Caco-2 (cell line): ENCODE measurements around the gene SRR. TPM values are rescaled to one million over a fixed set of nuclear protein-coding genes. Genes with fewer than 3 reads are reported as not detected.

Experiments used
- BruUV-seq: library from RNA; stranded (reverse); fragments of 400-500 nt; replicated peaks from 2 replicates; lab custom pipeline; 2021; lab: Mats Ljungman, UMichigan
- CTCF ChIA-PET: fragments of 300-600 bp; sonication (Branson Sonifier 250); formaldehyde crosslinking; loops from one replicate; lab custom pipeline; 2022; ENCODE audit warnings: antibody characterized with exemption; lab: Charles Lee
- POLR2A ChIA-PET: fragments of 300-600 bp; sonication (Branson Sonifier 250); formaldehyde crosslinking; loops from one replicate; lab custom pipeline; 2022; ENCODE audit warnings: antibody characterized with exemption; lab: Charles Lee
- DNase-seq, 2 experiments: peaks; one replicate each; pipeline versions ENCODE4 v3.0.0 to v3.0.0-alpha.2; 2020 to 2022
- H3K27me3 ChIP-seq: replicated peaks from 2 replicates; pipeline ENCODE4 v1.6.0; 2011; ENCODE audit warnings: low read length; ENCODE audit not compliant: control insufficient read depth, insufficient read depth
- H3K36me3 ChIP-seq: 2 replicates; pipeline ENCODE4 v1.5.1; 2011; ENCODE audit warnings: low read length; ENCODE audit not compliant: control insufficient read depth, insufficient read depth
- H3K4me1 ChIP-seq: fragments of 250-450 bp; sonication (Bioruptor Pico); 2 replicates; pipeline ENCODE4 v1.5.1; 2020; ENCODE audit warnings: mild to moderate bottlenecking
- H3K4me3 ChIP-seq: 2 replicates; pipeline ENCODE4 v1.5.1; 2011; ENCODE audit warnings: low read depth, mild to moderate bottlenecking, control low read depth, low read length
- H3K9me3 ChIP-seq: fragments of 250-450 bp; sonication (Bioruptor Pico); 2 replicates; pipeline ENCODE4 v1.5.1; 2020; ENCODE audit warnings: mild to moderate bottlenecking, moderate library complexity
- H3K27ac Mint-ChIP-seq: one replicate; pipeline ENCODE4 v1.8.0; 2022; ENCODE audit warnings: mixed read lengths; ENCODE audit not compliant: unreplicated experiment
- H3K27me3 Mint-ChIP-seq: one replicate; pipeline ENCODE4 v1.8.0; 2022; ENCODE audit warnings: mixed read lengths; ENCODE audit not compliant: insufficient read depth, unreplicated experiment
- H3K36me3 Mint-ChIP-seq: one replicate; pipeline ENCODE4 v1.8.0; 2022; ENCODE audit warnings: mild to moderate bottlenecking, mixed read lengths; ENCODE audit not compliant: insufficient read depth, unreplicated experiment
- H3K4me1 Mint-ChIP-seq: one replicate; pipeline ENCODE4 v1.8.0; 2022; ENCODE audit warnings: low read depth, mixed read lengths; ENCODE audit not compliant: unreplicated experiment
- H3K4me3 Mint-ChIP-seq: one replicate; pipeline ENCODE4 v1.8.0; 2022; ENCODE audit warnings: mild to moderate bottlenecking, moderate library complexity, mixed read lengths; ENCODE audit not compliant: unreplicated experiment
- H3K9me3 Mint-ChIP-seq: one replicate; pipeline ENCODE4 v1.8.0; 2022; ENCODE audit warnings: mixed read lengths; ENCODE audit not compliant: unreplicated experiment
- intact Hi-C: fragments of 100-400 bp; cut with micrococcal nuclease; formaldehyde crosslinking; loops from one replicate; pipeline ENCODE4 v1.10.0; 2022; ENCODE audit not compliant: unreplicated experiment
- total RNA-seq: library from RNA; stranded (reverse); gene quantifications from 2 replicates; pipeline ENCODE4 v1.2.3, GENCODE V29; 2022
- TF ChIP-seq, protein P1 (sequence below), 2 experiments: fragments of 200-600 bp in 1 of 2; IDR thresholded peaks; 1 replicate in 1 of 2; 2 replicates in 1 of 2; pipeline versions ENCODE4 v1.5.1 to v1.8.0; 2011 to 2022; ENCODE audit warnings: antibody characterized with exemption in 1 of 2, control low read depth in 1 of 2, inconsistent platforms in 1 of 2, low read depth in 1 of 2, low read length in 1 of 2, mild to moderate bottlenecking in 1 of 2, moderate library complexity in 1 of 2; ENCODE audit not compliant: insufficient read depth in 1 of 2, severe bottlenecking in 1 of 2, unreplicated experiment in 1 of 2

The SRR gene
- total RNA-seq, 1 experiment from 2014 or later: 18.2 TPM

DNA sequence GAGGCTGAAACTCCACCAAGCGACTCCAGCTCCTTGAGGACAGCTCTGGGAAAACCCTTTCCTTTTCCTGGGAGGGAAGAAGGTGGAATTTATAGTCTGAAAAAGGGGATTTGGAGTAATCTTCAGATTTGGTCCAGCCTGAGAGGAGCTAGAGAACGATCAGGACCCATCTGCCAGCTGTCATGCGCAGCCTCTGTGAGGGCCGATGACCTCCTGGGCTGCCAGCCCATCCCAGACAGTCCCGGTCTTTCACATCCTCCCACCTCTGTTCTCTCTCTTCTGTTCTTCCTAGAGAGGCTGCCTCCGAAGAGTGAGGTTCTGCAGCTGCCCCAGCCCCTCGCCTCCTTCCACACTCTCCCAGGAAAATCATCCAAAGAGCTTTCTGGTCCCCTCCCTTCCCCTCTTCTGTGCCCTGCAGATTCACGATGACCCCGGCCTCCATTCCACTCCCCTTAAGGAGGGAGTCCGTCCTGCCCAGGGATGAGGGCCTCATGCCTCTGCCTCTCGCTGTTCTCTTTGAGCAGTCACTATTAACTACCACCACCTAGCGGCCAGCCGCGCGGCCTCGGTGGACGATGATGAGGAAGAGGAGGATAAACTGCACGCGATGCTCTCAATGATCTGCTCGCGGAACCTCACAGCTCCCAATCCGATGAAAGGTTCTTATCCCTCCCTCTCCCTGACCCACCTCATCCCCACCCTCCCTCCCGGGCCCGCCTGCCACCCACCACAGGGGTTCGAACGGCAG is 63.2 kb downstream of the SRR start:
- DNase-seq: peak in 1 of 2 experiments; percentile 45
- H3K9me3 Mint-ChIP-seq: no peaks in the 10 kb centered on the region
- intact Hi-C loops: no loop called here
- H3K27me3 Mint-ChIP-seq: no peaks in the 10 kb centered on the region
- no peak overlapping the region for H3K4me3 Mint-ChIP-seq
- Histone ChIP-seq H3K36me3 (no peaks in the 10 kb centered on the region), H3K4me1 (no peaks in the 10 kb centered on the region), H3K27me3 (no peaks in the 10 kb centered on the region), H3K4me3 (no peak overlapping the region), H3K9me3 (no peaks in the 10 kb centered on the region)
- H3K4me1 Mint-ChIP-seq: no peaks in the 10 kb centered on the region
- CTCF ChIA-PET: interaction anchor here (0.5 to 5.9 kb wide), 2 partner anchors 16 to 17 kb away, joined by 4 to 22 read pairs; no protein-coding TSS in a partner anchor
- H3K36me3 Mint-ChIP-seq: peaks cover 22% of the 10 kb centered on the region
- POLR2A ChIA-PET: interaction anchor here (0.5 kb wide), 1 partner anchor 25 kb away, joined by 3 read pairs; no protein-coding TSS in a partner anchor
- no TSS peak for BruUV-seq
- TF ChIP-seq, protein P1, sequence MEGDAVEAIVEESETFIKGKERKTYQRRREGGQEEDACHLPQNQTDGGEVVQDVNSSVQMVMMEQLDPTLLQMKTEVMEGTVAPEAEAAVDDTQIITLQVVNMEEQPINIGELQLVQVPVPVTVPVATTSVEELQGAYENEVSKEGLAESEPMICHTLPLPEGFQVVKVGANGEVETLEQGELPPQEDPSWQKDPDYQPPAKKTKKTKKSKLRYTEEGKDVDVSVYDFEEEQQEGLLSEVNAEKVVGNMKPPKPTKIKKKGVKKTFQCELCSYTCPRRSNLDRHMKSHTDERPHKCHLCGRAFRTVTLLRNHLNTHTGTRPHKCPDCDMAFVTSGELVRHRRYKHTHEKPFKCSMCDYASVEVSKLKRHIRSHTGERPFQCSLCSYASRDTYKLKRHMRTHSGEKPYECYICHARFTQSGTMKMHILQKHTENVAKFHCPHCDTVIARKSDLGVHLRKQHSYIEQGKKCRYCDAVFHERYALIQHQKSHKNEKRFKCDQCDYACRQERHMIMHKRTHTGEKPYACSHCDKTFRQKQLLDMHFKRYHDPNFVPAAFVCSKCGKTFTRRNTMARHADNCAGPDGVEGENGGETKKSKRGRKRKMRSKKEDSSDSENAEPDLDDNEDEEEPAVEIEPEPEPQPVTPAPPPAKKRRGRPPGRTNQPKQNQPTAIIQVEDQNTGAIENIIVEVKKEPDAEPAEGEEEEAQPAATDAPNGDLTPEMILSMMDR (IDR thresholded peaks at IDR 0.05; ENCODE audit: insufficient read depth in 1 of 2, low read depth in 1 of 2, low read length in 1 of 2, severe bottlenecking in 1 of 2, unreplicated experiment in 1 of 2): peak; percentile 26 to 29
- no peak overlapping the region for H3K27ac Mint-ChIP-seq

DNA sequence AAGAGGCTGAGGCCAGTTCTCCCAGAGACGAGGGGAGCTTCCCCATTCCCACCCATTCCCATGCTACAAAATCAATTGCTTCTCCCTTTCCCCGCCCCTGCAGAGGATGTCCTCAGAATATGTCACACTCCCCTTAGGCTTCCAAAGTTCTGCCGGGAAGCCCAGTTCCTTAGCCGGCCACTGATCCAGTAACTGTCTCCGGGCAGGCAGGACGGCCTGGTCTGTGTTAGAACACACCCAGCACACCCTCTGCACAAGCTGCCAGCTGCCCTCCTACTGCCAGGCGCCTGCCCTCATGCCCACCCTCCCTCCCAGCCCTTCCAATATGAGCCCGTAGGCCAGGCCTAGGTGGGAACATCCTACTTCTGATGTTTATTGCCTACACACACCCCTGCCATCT is 64.6 kb downstream of the SRR start:
- H3K9me3 ChIP-seq: no peaks in the 10 kb centered on the region
- no peaks in the 10 kb centered on the region for H3K4me1 ChIP-seq
- H3K27me3 ChIP-seq: no peaks in the 10 kb centered on the region
- H3K27me3 Mint-ChIP-seq: no peaks in the 10 kb centered on the region
- intact Hi-C loops: no loop called here
- no peak for DNase-seq
- H3K36me3 ChIP-seq: no peaks in the 10 kb centered on the region
- no peak overlapping the region for H3K4me3 ChIP-seq
- no peak overlapping the region for H3K4me3 Mint-ChIP-seq
- peaks cover 25% of the 10 kb centered on the region for H3K36me3 Mint-ChIP-seq
- ChIA-PET POLR2A (no interaction called here), CTCF (interaction anchor here (0.6 to 5.9 kb wide), 3 partner anchors 14 to 604 kb away, joined by 6 to 22 read pairs (median 11); no protein-coding TSS in a partner anchor)
- no peaks in the 10 kb centered on the region for H3K4me1 Mint-ChIP-seq
- BruUV-seq: no TSS peak
- H3K9me3 Mint-ChIP-seq: no peaks in the 10 kb centered on the region
- no peak overlapping the region for H3K27ac Mint-ChIP-seq
- TF ChIP-seq, protein P1 (IDR thresholded peaks at IDR 0.05; ENCODE audit: insufficient read depth in 1 of 2, low read depth in 1 of 2, low read length in 1 of 2, severe bottlenecking in 1 of 2, unreplicated experiment in 1 of 2): no peak

DNA sequence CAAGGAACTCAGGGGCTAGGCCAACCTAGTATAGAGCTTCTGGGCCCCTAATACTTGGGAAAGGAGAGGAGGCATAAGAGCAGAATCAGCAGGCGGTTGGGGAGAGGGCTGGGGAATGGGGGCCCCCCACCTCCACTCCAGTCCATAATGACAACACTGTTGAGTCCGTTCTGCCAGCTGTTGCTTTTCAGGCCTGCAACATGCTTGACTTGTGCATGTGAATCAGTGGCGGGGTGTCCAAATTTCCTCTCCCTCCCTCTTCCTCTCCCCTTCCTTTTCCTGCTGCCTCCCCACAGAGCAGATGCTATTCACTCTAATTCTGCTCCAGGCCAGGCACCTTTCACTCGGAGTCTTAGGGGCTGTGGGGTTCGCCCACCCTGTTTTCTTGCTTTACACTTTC is 65.3 kb downstream of the SRR start:
- Mint-ChIP-seq H3K27ac (no peak overlapping the region), H3K27me3 (no peaks in the 10 kb centered on the region), H3K9me3 (no peaks in the 10 kb centered on the region), H3K36me3 (peaks cover 26% of the 10 kb centered on the region), H3K4me3 (no peak overlapping the region), H3K4me1 (no peaks in the 10 kb centered on the region)
- no peaks in the 10 kb centered on the region for H3K27me3 ChIP-seq
- no peaks in the 10 kb centered on the region for H3K9me3 ChIP-seq
- no peak overlapping the region for H3K4me3 ChIP-seq
- TF ChIP-seq, protein P1 (IDR thresholded peaks at IDR 0.05; ENCODE audit: insufficient read depth in 1 of 2, low read depth in 1 of 2, low read length in 1 of 2, severe bottlenecking in 1 of 2, unreplicated experiment in 1 of 2): no peak
- no peaks in the 10 kb centered on the region for H3K36me3 ChIP-seq
- ChIA-PET POLR2A (no interaction called here), CTCF (interaction anchor here (0.6 to 5.9 kb wide), 5 partner anchors 13 to 603 kb away, joined by 3 to 22 read pairs (median 6); no protein-coding TSS in a partner anchor)
- intact Hi-C loops: no loop called here
- no peaks in the 10 kb centered on the region for H3K4me1 ChIP-seq
- no peak for DNase-seq
- BruUV-seq: no TSS peak
